NCI-H446 (cell line): Measurements from ENCODE around the gene SCD.
"Not testable (repeated sequence)": the region's sequence is repeated elsewhere in the genome, so short reads cannot be mapped to it uniquely, and the experiment has no call there.

Experiments used
- DNase-seq, 2 experiments: peaks; one replicate each; lab custom pipeline; 2025; lab: John Stamatoyannopoulos, UW

The SCD gene

GRCh38 chr10:100346765-100347567 is at the start of gene SCD:
TSS of gene SCD (plus strand) at chr10:100347233. CDS start at chr10:100347505, 272 bp downstream.
- peak; percentile 74 to 89 for DNase-seq

GRCh38 chr10:100297242-100297641 is 49.8 kb upstream of the SCD start:
- DNase-seq = no peak

GRCh38 chr10:100301123-100301522 is 45.9 kb upstream of the SCD start:
- DNase-seq = not testable (repeated sequence)

GRCh38 chr10:100303724-100304319 is 43.2 kb upstream of the SCD start:
- peak in 1 of 2 experiments; percentile 51 for DNase-seq

- DNase-seq = no peak
These were observed 42.6 kb upstream of the SCD start for GRCh38 chr10:100304414-100304813.

GRCh38 chr10:100306861-100307260 is 40.2 kb upstream of the SCD start:
- no peak for DNase-seq

- no peak for DNase-seq
These were observed 39.3 kb upstream of the SCD start for GRCh38 chr10:100307684-100308083.

- DNase-seq = no peak
These were observed 35.7 kb upstream of the SCD start for GRCh38 chr10:100311298-100311697.

GRCh38 chr10:100315615-100316014 is 31.4 kb upstream of the SCD start:
- DNase-seq = peak in 1 of 2 experiments; percentile 4

GRCh38 chr10:100318207-100318606 is 28.8 kb upstream of the SCD start:
- no peak for DNase-seq

- no peak for DNase-seq
These were observed 27.2 kb upstream of the SCD start for GRCh38 chr10:100319707-100320402.

GRCh38 chr10:100325158-100325557 is 21.9 kb upstream of the SCD start:
- no peak for DNase-seq

- DNase-seq = peak; percentile 62 to 85
These were observed 19.9 kb upstream of the SCD start for GRCh38 chr10:100327007-100327717.

GRCh38 chr10:100327718-100328009 is 19.4 kb upstream of the SCD start:
- DNase-seq = no peak

GRCh38 chr10:100328198-100328597 is 18.8 kb upstream of the SCD start:
- no peak for DNase-seq

- no peak for DNase-seq
These were observed 17.0 kb upstream of the SCD start, which contains the start of gene PKD2L1 for GRCh38 chr10:100330079-100330478. TSS of gene PKD2L1 (minus strand) at chr10:100330228. CDS start at chr10:100330103, 125 bp downstream.

- no peak for DNase-seq
These were observed 13.9 kb upstream of the SCD start for GRCh38 chr10:100333106-100333505.

- no peak for DNase-seq
These were observed 13.2 kb upstream of the SCD start for GRCh38 chr10:100333661-100334440.

GRCh38 chr10:100334762-100335161 is 12.3 kb upstream of the SCD start:
- no peak for DNase-seq

GRCh38 chr10:100338434-100339036 is 8.5 kb upstream of the SCD start:
- DNase-seq = peak; percentile 39 to 67

GRCh38 chr10:100339236-100339635 is 7.8 kb upstream of the SCD start:
- DNase-seq = no peak
